CD4-positive, alpha-beta T cell (primary cell): ENCODE measurements around the gene TEX2. TPM values are rescaled to one million over a fixed set of nuclear protein-coding genes. Genes with fewer than 3 reads are reported as not detected.
A peak's percentile ranks its signal among the peaks of the same experiment; 100 is the strongest.

ENCODE experiments used
- ATAC-seq: fragments of 200-7000 bp; cut with Tn5 transposase; one replicate; pipeline ENCODE4 v1.10.0; 2022; ENCODE audit warnings: mild to moderate bottlenecking; ENCODE audit not compliant: poor library complexity
- CTCF ChIA-PET: fragments of 350-600 bp; sonication (Branson Sonifier 250); formaldehyde crosslinking; loops from one replicate; lab custom pipeline; 2021; ENCODE audit warnings: antibody characterized with exemption, inconsistent platforms; lab: Charles Lee
- POLR2A ChIA-PET: fragments of 350-600 bp; sonication (Branson Sonifier 250); formaldehyde crosslinking; loops from one replicate; lab custom pipeline; 2021; ENCODE audit warnings: antibody characterized with exemption, inconsistent platforms; lab: Charles Lee
- DNase-seq, 14 experiments: peaks; one replicate each; pipeline ENCODE4 v3.0.0-alpha.2; 2013 to 2020; ENCODE audit warnings: mixed read lengths in 2 of 14
- H3K27ac ChIP-seq, 2 donors: one replicate each; pipeline versions ENCODE4 v1.5.1 to v1.7.0; 2013; ENCODE audit warnings: low read length in 2 of 2, low read depth in 1 of 2, mild to moderate bottlenecking in 1 of 2
- H3K27me3 ChIP-seq, 2 experiments: 1 replicate in 1 of 2; 2 replicates in 1 of 2; pipeline versions ENCODE4 v1.6.1 to v1.7.0; 2013; ENCODE audit warnings: low read length in 2 of 2, control low read depth in 1 of 2, mild to moderate bottlenecking in 1 of 2, moderate library complexity in 1 of 2; ENCODE audit not compliant: insufficient read depth in 2 of 2, control insufficient read depth in 1 of 2
- H3K36me3 ChIP-seq: one replicate; pipeline ENCODE4 v1.6.1; 2013; ENCODE audit warnings: low read length, control low read depth; ENCODE audit not compliant: insufficient read depth
- H3K4me1 ChIP-seq: one replicate; pipeline ENCODE4 v1.6.1; 2013; ENCODE audit warnings: low read length, control low read depth; ENCODE audit not compliant: insufficient read depth
- H3K4me3 ChIP-seq: one replicate; pipeline ENCODE4 v1.5.1; 2013; ENCODE audit warnings: mild to moderate bottlenecking, low read length, moderate library complexity
- H3K9me3 ChIP-seq, 2 experiments: 1 replicate in 1 of 2; 2 replicates in 1 of 2; pipeline versions ENCODE4 v1.6.1 to v1.7.0; 2013; ENCODE audit warnings: low read length in 2 of 2, mild to moderate bottlenecking in 2 of 2, control low read depth in 1 of 2, moderate library complexity in 1 of 2; ENCODE audit not compliant: control insufficient read depth in 1 of 2, insufficient read depth in 1 of 2
- H3K27ac Mint-ChIP-seq: one replicate; pipeline ENCODE4 v1.8.0; 2020; ENCODE audit warnings: mixed read lengths
- H3K27me3 Mint-ChIP-seq: one replicate; pipeline ENCODE4 v1.8.0; 2021; ENCODE audit warnings: mixed read lengths
- H3K36me3 Mint-ChIP-seq: one replicate; pipeline ENCODE4 v1.8.0; 2021; ENCODE audit warnings: low read depth, mixed read lengths
- H3K4me1 Mint-ChIP-seq: one replicate; pipeline ENCODE4 v1.8.0; 2021; ENCODE audit warnings: low read depth, mixed read lengths
- H3K4me3 Mint-ChIP-seq: one replicate; pipeline ENCODE4 v1.8.0; 2020; ENCODE audit warnings: mild to moderate bottlenecking, mixed read lengths
- H3K9me3 Mint-ChIP-seq: one replicate; pipeline ENCODE4 v1.8.0; 2020; ENCODE audit warnings: mixed read lengths
- intact Hi-C, 2 experiments: fragments of 100-400 bp; cut with DNase I in 1 of 2; cut with micrococcal nuclease in 1 of 2; formaldehyde crosslinking; loops; one replicate each; pipeline versions ENCODE4 v1.15.1 to v1.9.0; 2023 to 2025; cut with DNase I, micrococcal nuclease
- total RNA-seq, 174 experiments: library from RNA in 2 of 174; stranded (reverse) in 2 of 174; gene quantifications; one replicate each; pipeline ENCODE4 v1.2.3 and lab custom pipeline; 2021 to 2026
- TF ChIP-seq, protein P1 (sequence below): fragments of 200-600 bp; IDR thresholded peaks from one replicate; pipeline ENCODE4 v1.8.0; 2022; ENCODE audit warnings: antibody characterized with exemption, mild to moderate bottlenecking

Gene TEX2
- total RNA-seq, 2 experiments from 2014 or later = 8.6 to 8.9 TPM

DNA sequence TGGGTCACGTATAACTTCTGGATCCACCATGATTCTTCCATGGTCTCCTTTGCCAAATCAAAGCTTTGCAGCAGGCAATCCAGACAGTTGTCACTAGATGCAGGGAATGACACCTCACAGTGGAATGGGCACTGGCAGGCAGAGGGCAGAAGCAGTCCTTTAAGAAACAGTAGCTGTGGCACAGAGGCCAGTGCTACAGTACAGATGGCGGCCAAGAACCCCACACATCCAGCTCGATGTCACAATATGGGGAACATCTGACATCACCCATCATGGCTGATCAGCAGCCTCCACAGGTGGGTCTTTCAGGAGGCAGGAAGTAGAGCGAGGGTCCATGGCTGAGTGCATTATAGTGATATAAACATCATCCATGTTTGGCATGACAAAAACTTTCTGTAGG lies 114.4 kb downstream of the TEX2 start:
- H3K27ac ChIP-seq = no peak overlapping the region
- H3K4me3 Mint-ChIP-seq = no peak overlapping the region
- no peaks in the 10 kb centered on the region for H3K27me3 ChIP-seq
- H3K36me3 ChIP-seq = peaks cover 35% of the 10 kb centered on the region
- TF ChIP-seq, protein P1, sequence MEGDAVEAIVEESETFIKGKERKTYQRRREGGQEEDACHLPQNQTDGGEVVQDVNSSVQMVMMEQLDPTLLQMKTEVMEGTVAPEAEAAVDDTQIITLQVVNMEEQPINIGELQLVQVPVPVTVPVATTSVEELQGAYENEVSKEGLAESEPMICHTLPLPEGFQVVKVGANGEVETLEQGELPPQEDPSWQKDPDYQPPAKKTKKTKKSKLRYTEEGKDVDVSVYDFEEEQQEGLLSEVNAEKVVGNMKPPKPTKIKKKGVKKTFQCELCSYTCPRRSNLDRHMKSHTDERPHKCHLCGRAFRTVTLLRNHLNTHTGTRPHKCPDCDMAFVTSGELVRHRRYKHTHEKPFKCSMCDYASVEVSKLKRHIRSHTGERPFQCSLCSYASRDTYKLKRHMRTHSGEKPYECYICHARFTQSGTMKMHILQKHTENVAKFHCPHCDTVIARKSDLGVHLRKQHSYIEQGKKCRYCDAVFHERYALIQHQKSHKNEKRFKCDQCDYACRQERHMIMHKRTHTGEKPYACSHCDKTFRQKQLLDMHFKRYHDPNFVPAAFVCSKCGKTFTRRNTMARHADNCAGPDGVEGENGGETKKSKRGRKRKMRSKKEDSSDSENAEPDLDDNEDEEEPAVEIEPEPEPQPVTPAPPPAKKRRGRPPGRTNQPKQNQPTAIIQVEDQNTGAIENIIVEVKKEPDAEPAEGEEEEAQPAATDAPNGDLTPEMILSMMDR = no peak
- ATAC-seq = no peak
- peaks cover 21% of the 10 kb centered on the region for H3K4me1 ChIP-seq
- H3K4me3 ChIP-seq = no peak overlapping the region
- ChIA-PET CTCF (interaction anchor here (1.6 to 3.6 kb wide), 3 partner anchors 16 to 120 kb away, joined by 3 to 13 read pairs (median 6); no protein-coding TSS in a partner anchor), POLR2A (interaction anchor here (0.9 to 5.0 kb wide), 8 partner anchors 17 to 358 kb away, joined by 3 to 166 read pairs (median 4); partner anchors contain the start of genes CEP95, ERN1 and ICAM2)
- H3K27ac Mint-ChIP-seq = peak overlapping the region; percentile 75
- intact Hi-C loops = loop anchor here (5.0 to 10.0 kb wide), 4 partner anchors 134 to 356 kb away; partner anchors contain the start of genes CEP95 (in 1 of the 2), DDX5 (in 1 of the 2), GH1 (in 1 of the 2) and SMARCD2 (in 1 of the 2)
- peaks cover 59% of the 10 kb centered on the region for H3K36me3 Mint-ChIP-seq
- no peaks in the 10 kb centered on the region for H3K9me3 Mint-ChIP-seq
- no peaks in the 10 kb centered on the region for H3K9me3 ChIP-seq
- no peaks in the 10 kb centered on the region for H3K27me3 Mint-ChIP-seq
- H3K4me1 Mint-ChIP-seq = peaks cover 19% of the 10 kb centered on the region
- DNase-seq = no peak

DNA sequence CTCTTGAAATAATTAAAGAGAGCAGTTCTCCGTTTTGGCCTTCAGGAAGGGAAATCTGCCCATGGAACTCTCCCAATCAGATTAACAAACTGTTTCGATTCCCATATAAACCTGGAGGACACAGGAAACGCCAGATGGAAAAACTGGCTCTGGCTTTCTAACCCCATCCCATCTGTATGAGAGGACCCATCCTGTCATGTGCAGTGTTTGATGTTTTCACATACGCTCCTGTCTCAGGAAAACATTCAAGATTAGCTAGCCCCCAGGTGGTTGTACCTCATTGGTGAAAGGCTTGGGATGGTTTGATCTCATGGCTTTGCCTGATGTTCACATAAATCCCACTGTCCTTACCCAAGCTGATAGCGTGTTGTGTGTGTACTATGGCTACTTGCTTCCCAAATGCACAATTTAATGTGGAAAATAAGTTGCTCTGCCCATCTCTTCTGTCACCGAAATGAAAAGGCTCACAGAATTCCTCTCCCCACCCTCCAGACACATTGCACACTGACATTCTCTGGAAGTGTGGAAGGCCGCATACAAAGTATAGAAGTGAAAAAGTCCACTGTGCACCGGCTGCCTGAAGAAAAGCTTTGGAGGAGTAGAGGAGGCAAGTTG lies 114.9 kb downstream of the TEX2 start:
- POLR2A ChIA-PET = interaction anchor here (0.5 to 5.0 kb wide), 8 partner anchors 17 to 359 kb away, joined by 3 to 166 read pairs (median 4); partner anchors contain the start of genes CEP95 and ERN1
- DNase-seq = no peak
- peaks cover 53% of the 10 kb centered on the region for H3K36me3 Mint-ChIP-seq
- H3K4me3 Mint-ChIP-seq = peak overlapping the region; percentile 63
- no peak overlapping the region for H3K27ac ChIP-seq
- TF ChIP-seq, protein P1 = no peak
- no peak for ATAC-seq
- H3K4me1 Mint-ChIP-seq = peaks cover 19% of the 10 kb centered on the region
- H3K27ac Mint-ChIP-seq = peak overlapping the region; percentile 75
- peaks cover 21% of the 10 kb centered on the region for H3K4me1 ChIP-seq
- H3K27me3 Mint-ChIP-seq = no peaks in the 10 kb centered on the region
- no peaks in the 10 kb centered on the region for H3K27me3 ChIP-seq
- H3K9me3 Mint-ChIP-seq = no peaks in the 10 kb centered on the region
- CTCF ChIA-PET = interaction anchor here (1.6 to 3.6 kb wide), 3 partner anchors 15 to 119 kb away, joined by 3 to 13 read pairs (median 6); no protein-coding TSS in a partner anchor
- peaks cover 32% of the 10 kb centered on the region for H3K36me3 ChIP-seq
- H3K4me3 ChIP-seq = no peak overlapping the region
- intact Hi-C loops = loop anchor here (5.0 to 10.0 kb wide), 4 partner anchors 134 to 357 kb away; partner anchors contain the start of genes CEP95 (in 1 of the 2), DDX5 (in 1 of the 2), GH1 (in 1 of the 2) and SMARCD2 (in 1 of the 2)
- H3K9me3 ChIP-seq = no peaks in the 10 kb centered on the region

DNA sequence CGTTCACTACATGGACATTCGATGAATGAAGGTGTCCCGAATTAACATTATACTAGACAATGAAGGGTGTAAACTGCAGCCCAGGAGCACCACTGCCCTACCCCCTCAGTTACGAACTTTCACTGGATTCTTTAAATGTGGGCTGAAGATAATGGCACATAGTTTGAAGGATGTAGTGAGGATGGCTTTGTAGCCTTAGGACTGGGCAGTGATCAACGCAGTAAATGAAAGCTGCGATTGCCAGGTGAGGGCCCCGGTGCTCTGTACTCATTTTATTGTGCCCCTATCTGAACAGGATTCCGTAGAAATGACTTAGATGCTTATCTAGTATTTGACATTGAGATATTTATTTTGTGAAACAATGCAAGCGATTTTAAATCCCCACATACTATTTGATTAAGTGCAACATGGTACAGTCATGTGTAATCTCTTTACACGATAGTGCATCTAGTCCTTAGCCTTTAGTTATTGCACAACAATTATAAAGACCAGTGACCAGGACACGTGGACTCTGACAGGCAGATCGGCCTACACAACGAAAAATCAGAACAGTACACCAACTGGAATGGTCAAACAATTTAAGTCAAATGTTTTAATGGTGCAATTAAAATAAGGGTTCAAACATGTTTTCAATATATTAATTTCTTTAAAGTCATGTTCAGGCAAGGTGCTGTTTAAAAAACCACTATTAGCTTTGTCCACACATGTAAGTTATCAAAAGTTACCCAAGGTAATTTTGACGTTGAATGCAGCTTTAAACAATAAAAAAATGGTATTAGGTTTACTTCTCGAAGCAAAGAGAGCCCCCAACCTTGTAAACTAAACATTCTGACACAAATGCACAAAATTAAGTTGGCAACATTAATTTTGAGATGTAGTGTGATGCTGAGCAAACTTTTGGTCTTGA lies 115.7 kb downstream of the TEX2 start:
- Mint-ChIP-seq H3K4me1 (peaks cover 19% of the 10 kb centered on the region), H3K27ac (peak overlapping the region; percentile 75), H3K9me3 (no peaks in the 10 kb centered on the region), H3K4me3 (no peak overlapping the region), H3K36me3 (peaks cover 45% of the 10 kb centered on the region), H3K27me3 (no peaks in the 10 kb centered on the region)
- Histone ChIP-seq H3K9me3 (no peaks in the 10 kb centered on the region), H3K27ac (peak overlapping the region; percentile 73 to 91), H3K36me3 (peaks cover 24% of the 10 kb centered on the region), H3K4me3 (peak overlapping the region; percentile 78), H3K4me1 (peaks cover 21% of the 10 kb centered on the region), H3K27me3 (no peaks in the 10 kb centered on the region)
- DNase-seq (no peak), ATAC-seq (no peak)
- TF ChIP-seq, protein P1 = no peak
- intact Hi-C loops = loop anchor here (2.0 to 10.0 kb wide), 5 partner anchors 115 to 357 kb away; partner anchors contain the start of genes CEP95 (in 1 of the 2), DDX5 (in 1 of the 2), GH1 (in 1 of the 2) and SMARCD2 (in 1 of the 2)
- POLR2A ChIA-PET = interaction anchor here (0.5 to 5.0 kb wide), 12 partner anchors 12 to 360 kb away, joined by 3 to 166 read pairs (median 16); partner anchors contain the start of genes CD79B, CEP95, ERN1 and ICAM2
- CTCF ChIA-PET = interaction anchor here (1.4 to 3.6 kb wide), 3 partner anchors 15 to 157 kb away, joined by 3 to 13 read pairs (median 5); no protein-coding TSS in a partner anchor
